Hematopoietic multipotent progenitor cell treated with erythropoietin and hydrocortisone succinate and interleukin-3 and kit ligand, for 4 days (in vitro differentiated cells): ENCODE measurements around the gene STAMBP.
"Not testable (repeated sequence)": the region's sequence is repeated elsewhere in the genome, so short reads cannot be mapped to it uniquely, and the experiment has no call there.

ENCODE experiments used
- DNase-seq: peaks from one replicate; pipeline ENCODE4 v3.0.0-alpha.2; 2015

Gene STAMBP

GRCh38 chr2:73828818-73829570 lies at the start of gene STAMBP:
TSS of gene STAMBP (plus strand) at chr2:73828961. CDS start at chr2:73830857, 1,896 bp downstream.
- peak; percentile 99 for DNase-seq

GRCh38 chr2:73779467-73780236 lies 49.1 kb upstream of the STAMBP start, which contains the start of gene DUSP11:
TSS of gene DUSP11 (minus strand) at chr2:73780103. CDS start at chr2:73779974, 129 bp downstream.
- peak; percentile 98 for DNase-seq

GRCh38 chr2:73780237-73780582 lies 48.6 kb upstream of the STAMBP start:
- DNase-seq: no peak

- not testable (repeated sequence) for DNase-seq
Measured at GRCh38 chr2:73783402-73783801, 45.4 kb upstream of the STAMBP start.

- DNase-seq: not testable (repeated sequence)
Measured at GRCh38 chr2:73783883-73784282, 44.9 kb upstream of the STAMBP start, which contains the start of gene C2orf78. TSS of gene C2orf78 (plus strand) at chr2:73784183. CDS start at chr2:73784310, 127 bp downstream.

- DNase-seq: no peak
Measured at GRCh38 chr2:73811878-73812277, 16.9 kb upstream of the STAMBP start.

- DNase-seq: no peak
Measured at GRCh38 chr2:73812635-73813034, 16.1 kb upstream of the STAMBP start.

- DNase-seq: no peak
Measured at GRCh38 chr2:73818296-73818695, 10.5 kb upstream of the STAMBP start.

GRCh38 chr2:73821227-73821626 lies 7.5 kb upstream of the STAMBP start:
- no peak for DNase-seq

- DNase-seq: no peak
Measured at GRCh38 chr2:73821669-73822068, 7.1 kb upstream of the STAMBP start.

GRCh38 chr2:73822276-73822675 lies 6.5 kb upstream of the STAMBP start:
- no peak for DNase-seq

- DNase-seq: no peak
Measured at GRCh38 chr2:73822991-73823390, 5.8 kb upstream of the STAMBP start.

- no peak for DNase-seq
Measured at GRCh38 chr2:73823416-73823815, 5.3 kb upstream of the STAMBP start.

- DNase-seq: peak; percentile 91
Measured at GRCh38 chr2:73823916-73824523, 4.7 kb upstream of the STAMBP start.

- DNase-seq: no peak
Measured at GRCh38 chr2:73825408-73825807, 3.4 kb upstream of the STAMBP start.

- DNase-seq: peak; percentile 78
Measured at GRCh38 chr2:73827018-73827417, 1.7 kb upstream of the STAMBP start.

- DNase-seq: no peak
Measured at GRCh38 chr2:73827660-73828388, 937 bp upstream of the STAMBP start.

GRCh38 chr2:73828389-73828817 lies 358 bp upstream of the STAMBP start:
- no peak for DNase-seq

GRCh38 chr2:73830871-73831401 lies 2.2 kb downstream of the STAMBP start:
- DNase-seq: peak; percentile 21

GRCh38 chr2:73832930-73833329 lies 4.2 kb downstream of the STAMBP start:
- peak; percentile 48 for DNase-seq

GRCh38 chr2:73836141-73836943 lies 7.6 kb downstream of the STAMBP start:
- DNase-seq: no peak
